EL (cell line): Measurements from ENCODE around the gene FITM1.

Experiments
- DNase-seq: peaks from one replicate; pipeline ENCODE4 v3.0.0-alpha.2; 2016

Gene FITM1

DNA sequence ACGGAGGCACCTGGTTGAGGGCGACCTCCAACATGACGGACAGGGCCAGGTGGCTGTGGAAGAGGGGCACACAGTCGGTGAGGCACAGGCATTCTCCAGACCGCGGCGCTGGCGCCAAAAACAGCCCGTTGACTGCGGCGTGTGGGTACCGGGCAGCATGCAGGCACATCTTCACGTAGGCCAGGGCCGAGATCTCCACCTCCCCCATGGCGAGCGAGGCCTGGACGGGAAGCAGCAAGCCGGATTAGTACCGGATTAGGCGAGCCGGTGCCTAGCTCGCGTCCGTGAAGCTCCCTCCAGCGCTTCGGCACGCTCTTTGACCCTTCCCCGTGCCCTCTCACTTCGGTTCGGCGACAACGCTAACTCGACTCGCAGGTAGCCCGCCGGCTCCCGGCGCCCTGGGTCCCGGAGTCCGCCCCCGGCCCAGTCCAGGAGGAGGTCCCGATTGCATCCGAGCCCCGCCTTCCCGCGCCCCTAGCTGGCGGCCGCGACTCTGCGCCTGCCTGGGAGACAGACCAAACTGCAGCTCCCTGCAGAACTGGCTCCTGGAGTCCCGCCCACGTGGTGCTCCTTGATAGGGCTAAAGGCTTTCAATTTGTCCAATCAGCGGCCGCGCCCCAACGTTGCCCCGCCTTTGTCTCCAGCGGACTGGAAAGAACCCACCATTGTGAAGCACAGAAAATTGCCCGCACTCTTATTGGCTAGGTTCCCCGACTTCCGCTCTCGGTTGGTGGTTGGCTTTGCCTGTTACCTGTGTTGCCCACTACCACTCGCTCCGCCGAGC is 10.8 kb downstream of the FITM1 start, which contains the start of gene EMC9:
EMC9 (minus strand) TSS at position 495 of the 784 bp plus-strand sequence; CDS start at position 208, 287 bp downstream.
- peak; percentile 100 for DNase-seq

DNA sequence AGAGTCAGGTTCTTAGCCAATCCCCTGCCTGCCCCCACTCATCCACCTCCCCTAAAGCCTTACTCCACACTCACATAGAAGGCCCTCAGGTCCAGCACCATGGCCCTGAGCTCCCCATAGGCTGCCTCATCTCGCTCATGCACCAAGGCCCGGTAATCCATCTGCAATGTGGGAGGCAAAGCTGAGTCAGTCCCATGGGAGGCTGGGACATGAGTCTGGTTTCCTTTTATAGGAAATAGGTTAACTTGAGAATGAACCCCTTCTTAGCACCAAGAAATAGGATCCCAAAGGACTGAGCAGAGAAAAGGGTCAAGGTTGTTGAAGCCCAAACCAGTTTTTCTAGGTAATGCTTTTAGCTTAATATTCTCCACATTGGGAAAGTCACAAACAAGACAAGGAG is 13.1 kb downstream of the FITM1 start:
- peak; percentile 61 for DNase-seq

DNA sequence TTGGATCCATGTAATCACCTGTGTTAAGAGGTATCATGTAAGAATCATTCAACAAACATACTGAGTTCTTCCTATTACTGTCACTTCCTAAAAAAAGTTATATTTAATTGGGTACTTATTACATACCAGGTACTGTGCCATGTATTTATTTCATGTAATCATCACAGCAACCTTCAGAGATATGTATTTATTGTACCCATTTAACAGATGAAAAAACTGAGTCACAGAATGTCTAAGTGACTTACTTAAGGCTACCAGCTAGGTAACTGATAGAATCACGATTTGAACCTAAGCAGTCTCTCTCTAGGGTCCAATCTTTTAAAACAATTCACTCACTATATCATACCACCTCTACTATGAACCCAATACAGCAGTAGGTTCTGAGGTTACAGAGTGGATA is 14.0 kb downstream of the FITM1 start:
- no peak for DNase-seq

GRCh38 chr14:24145219-24145618 is 14.8 kb downstream of the FITM1 start:
- no peak for DNase-seq

- DNase-seq, result no peak
These were observed 15.4 kb downstream of the FITM1 start for GRCh38 chr14:24145690-24146452.

DNA sequence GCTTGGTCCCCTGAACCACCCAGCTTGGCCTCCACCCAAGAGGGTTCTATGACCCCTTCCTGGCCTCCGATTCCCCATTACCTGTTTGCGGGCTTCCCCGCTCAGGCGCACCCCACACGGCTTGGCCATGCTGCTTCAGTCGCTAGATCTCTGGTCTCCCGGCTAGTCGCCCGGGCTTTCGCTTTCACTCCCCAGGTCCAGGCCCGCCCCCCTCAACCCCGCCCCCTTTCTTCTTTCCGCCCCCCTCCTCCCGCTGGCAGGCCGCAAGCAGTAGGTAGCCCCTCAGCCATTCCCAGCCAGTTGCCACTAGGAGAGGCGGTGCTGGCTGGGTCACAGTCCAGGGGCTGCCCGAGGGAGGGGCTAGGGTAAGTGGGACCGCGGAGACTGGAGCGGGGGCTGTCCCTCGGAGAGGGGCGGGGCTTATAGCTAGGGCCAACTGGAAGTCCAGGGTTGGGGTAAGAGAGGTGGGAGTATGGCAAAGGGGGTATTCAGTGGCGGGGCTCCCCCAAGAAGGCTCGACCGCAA is 16.1 kb downstream of the FITM1 start, which contains the start of gene PSME2:
PSME2 (minus strand) TSS at position 158 of the 525 bp plus-strand sequence; CDS start at position 129, 29 bp downstream.
- peak; percentile 99 for DNase-seq

GRCh38 chr14:24146978-24147760 is 16.7 kb downstream of the FITM1 start, which contains the start of gene RNF31:
Gene RNF31 (plus strand): TSS chr14:24147498. CDS start chr14:24147699, 201 bp downstream.
- peak; percentile 99 for DNase-seq

DNA sequence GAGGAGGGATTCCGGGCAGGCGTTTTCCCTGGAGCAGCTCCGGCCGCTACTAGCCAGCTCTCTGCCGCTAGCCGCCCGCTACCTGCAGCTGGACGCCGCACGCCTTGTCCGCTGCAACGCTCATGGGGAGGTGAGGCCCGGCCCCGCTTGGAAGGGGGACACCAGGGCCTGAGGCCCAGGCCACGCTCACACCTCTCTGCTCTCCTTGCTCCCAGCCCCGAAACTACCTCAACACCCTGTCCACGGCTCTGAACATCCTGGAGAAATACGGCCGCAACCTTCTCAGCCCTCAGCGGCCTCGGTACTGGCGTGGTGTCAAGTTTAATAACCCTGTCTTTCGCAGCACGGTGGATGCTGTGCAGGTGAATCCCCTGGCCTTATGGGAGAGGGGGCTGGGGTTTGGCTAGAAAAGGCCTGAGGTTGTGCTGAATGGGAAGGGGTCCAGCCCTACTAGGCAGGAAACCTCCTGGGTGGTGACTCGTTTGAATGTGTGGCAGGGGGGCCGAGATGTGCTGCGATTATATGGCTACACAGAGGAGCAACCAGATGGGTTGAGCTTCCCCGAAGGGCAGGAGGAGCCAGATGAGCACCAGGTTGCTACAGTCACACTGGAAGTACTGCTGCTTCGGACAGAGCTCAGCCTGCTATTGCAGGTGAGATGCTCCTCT is 17.4 kb downstream of the FITM1 start:
- no peak for DNase-seq

DNA sequence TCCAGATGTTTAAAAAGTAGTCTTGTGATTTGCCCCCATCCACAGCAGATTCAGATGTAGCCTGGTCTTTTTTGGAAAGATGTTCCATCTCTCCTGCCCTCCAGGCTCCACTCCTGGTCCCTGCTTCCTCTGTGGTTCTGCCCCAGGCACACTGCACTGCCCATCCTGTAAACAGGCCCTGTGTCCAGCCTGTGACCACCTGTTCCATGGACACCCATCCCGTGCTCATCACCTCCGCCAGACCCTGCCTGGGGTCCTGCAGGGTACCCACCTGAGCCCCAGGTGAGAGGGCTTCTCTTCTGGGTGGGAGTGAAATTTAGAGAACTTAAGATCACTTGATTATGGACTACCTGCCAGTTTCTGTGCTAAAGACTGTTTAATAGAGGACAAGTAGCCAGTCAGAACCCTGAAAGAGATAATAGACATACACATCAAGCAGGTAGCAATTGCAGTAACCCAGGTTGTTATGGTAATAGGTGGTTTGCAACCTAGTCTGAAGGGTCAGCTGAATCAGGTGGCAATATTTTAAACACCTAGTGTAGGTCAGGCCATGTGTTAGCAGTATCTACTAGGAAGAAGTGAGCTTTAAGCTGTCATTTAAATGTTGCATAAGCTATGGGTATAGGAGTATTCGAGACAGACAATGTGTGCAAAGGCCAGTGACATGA is 19.0 kb downstream of the FITM1 start:
- no peak for DNase-seq

DNA sequence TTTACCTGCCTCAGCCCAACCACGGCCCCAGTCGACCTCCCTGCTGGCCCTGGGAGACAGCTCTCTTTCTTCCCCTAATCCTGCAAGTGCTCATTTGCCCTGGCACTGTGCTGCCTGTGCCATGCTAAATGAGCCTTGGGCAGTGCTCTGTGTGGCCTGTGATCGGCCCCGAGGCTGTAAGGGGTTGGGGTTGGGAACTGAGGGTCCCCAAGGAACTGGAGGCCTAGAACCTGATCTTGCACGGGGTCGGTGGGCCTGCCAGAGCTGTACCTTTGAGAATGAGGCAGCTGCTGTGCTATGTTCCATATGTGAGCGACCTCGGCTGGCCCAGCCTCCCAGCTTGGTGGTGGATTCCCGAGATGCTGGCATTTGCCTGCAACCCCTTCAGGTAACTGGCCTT is 19.6 kb downstream of the FITM1 start:
- no peak for DNase-seq

- no peak for DNase-seq
These were observed 20.1 kb downstream of the FITM1 start for GRCh38 chr14:24150567-24150966.

DNA sequence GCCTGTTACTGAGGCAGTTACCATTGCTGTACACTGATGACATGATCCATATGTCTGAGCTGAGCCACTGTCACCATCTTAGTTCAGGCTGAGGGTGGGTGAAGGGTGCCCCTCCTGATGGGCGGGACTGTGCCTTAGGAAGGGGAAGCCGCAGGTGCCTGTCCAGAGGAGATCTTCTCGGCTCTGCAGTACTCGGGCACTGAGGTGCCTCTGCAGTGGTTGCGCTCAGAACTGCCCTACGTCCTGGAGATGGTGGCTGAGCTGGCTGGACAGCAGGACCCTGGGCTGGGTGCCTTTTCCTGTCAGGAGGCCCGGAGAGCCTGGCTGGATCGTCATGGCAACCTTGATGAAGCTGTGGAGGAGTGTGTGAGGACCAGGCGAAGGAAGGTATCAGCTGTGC is 20.5 kb downstream of the FITM1 start:
- no peak for DNase-seq

- no peak for DNase-seq
These were observed 21.1 kb downstream of the FITM1 start for GRCh38 chr14:24151404-24152080.

- no peak for DNase-seq
These were observed 24.6 kb downstream of the FITM1 start for GRCh38 chr14:24155100-24155499.

GRCh38 chr14:24156840-24157239 is 26.4 kb downstream of the FITM1 start:
- no peak for DNase-seq

GRCh38 chr14:24157331-24157730 is 26.9 kb downstream of the FITM1 start:
- DNase-seq, result no peak

- no peak for DNase-seq
These were observed 29.5 kb downstream of the FITM1 start for GRCh38 chr14:24159777-24160498.

- no peak for DNase-seq
These were observed 30.0 kb downstream of the FITM1 start for GRCh38 chr14:24160499-24160849.

DNA sequence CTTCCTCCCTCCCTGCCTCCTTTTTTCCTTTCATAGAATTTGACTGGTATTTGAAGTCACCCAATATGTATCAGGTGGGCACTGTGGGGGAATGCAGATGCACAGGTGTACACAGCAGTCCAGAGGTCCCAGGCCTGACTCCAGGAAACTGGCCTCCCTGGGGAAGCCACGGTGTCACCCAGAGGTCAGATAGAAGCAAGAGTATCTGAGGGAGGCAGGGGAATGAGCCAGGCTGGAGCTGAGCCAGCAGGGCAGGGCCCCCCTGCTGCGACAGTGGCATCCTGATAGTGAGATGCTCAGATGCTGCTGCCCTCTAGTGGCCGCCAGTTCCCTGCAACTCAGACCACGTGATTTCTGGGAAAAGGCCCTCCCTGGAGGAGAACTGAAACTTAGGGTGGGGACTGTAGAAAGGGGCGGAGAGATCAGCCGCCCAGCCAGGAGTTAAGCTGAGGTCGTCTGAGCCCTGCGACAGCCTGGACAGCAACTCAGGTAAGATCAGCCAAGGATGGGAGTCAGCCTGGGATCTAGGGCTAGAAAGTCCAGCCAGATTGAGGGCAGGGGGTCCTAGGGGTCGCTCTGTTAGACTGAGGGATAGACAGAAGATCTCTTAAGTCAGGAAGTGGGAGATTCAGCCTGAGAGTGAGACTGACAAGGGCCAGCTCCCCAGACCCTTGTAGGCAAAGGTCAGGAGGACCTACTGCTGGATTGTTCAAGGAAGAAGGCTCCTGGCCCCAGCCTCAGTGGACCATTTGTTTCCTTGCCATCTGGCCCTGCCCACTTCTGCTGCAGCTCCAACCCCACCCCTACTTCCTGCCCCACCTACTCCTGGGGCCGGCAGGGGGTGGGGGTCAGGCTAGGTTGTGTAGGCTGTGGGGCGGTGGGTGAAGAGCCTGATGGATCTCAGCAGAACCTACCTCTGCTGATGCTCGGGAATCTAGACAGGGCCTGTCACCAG is 30.7 kb downstream of the FITM1 start, which contains the start of gene IRF9:
IRF9 (plus strand) TSS at position 416 of the 955 bp plus-strand sequence. CDS start 880 bp downstream, outside the sequence.
- peak; percentile 97 for DNase-seq
